Activated B cell treated with CpG ODN at 0.5 μM for 24 hours (primary cell): ENCODE results near the gene SIPA1L3. TPM values are rescaled to one million over a fixed set of nuclear protein-coding genes. Genes with fewer than 3 reads are reported as not detected.

Experiments used
- ATAC-seq: fragments of 200-7000 bp; cut with Tn5 transposase; one replicate; pipeline ENCODE4 v1.10.0; 2021; ENCODE audit warnings: low read depth, mild to moderate bottlenecking, moderate library complexity
- CTCF ChIA-PET: fragments of 350-600 bp; sonication (Branson Sonifier 250); formaldehyde crosslinking; loops from one replicate; lab custom pipeline; 2021; ENCODE audit warnings: antibody characterized with exemption; lab: Charles Lee
- POLR2A ChIA-PET: fragments of 350-600 bp; sonication (Branson Sonifier 250); formaldehyde crosslinking; loops from one replicate; lab custom pipeline; 2021; ENCODE audit warnings: antibody characterized with exemption; lab: Charles Lee
- DNase-seq: peaks from one replicate; pipeline ENCODE4 v3.0.0; 2022
- H3K27ac Mint-ChIP-seq: one replicate; pipeline ENCODE4 v1.8.0; 2020; ENCODE audit warnings: mixed read lengths
- H3K27me3 Mint-ChIP-seq: one replicate; pipeline ENCODE4 v1.8.0; 2021; ENCODE audit warnings: mixed read lengths
- H3K36me3 Mint-ChIP-seq: one replicate; pipeline ENCODE4 v1.8.0; 2021; ENCODE audit warnings: low read depth, mixed read lengths
- H3K4me1 Mint-ChIP-seq: one replicate; pipeline ENCODE4 v1.8.0; 2021; ENCODE audit warnings: mixed read lengths
- H3K4me3 Mint-ChIP-seq: one replicate; pipeline ENCODE4 v1.8.0; 2020; ENCODE audit warnings: mild to moderate bottlenecking, mixed read lengths
- H3K9me3 Mint-ChIP-seq: one replicate; pipeline ENCODE4 v1.8.0; 2020; ENCODE audit warnings: mixed read lengths
- CTCF ChIP-seq: fragments of 200-600 bp; IDR thresholded peaks from one replicate; pipeline ENCODE4 v1.8.0; 2022; ENCODE audit warnings: antibody characterized with exemption, mild to moderate bottlenecking
- intact Hi-C: fragments of 100-400 bp; cut with micrococcal nuclease; formaldehyde crosslinking; loops from one replicate; pipeline ENCODE4 v1.15.1; 2024
- total RNA-seq: library from RNA; stranded (reverse); gene quantifications from 2 replicates; pipeline ENCODE4 v1.2.3, GENCODE V29; 2022

SIPA1L3 gene
- total RNA-seq, 1 donor from 2014 or later, result 145 TPM

- TF ChIP-seq CTCF, result no peak
- CTCF ChIA-PET, result interaction anchor here (1.1 to 1.4 kb wide), 2 partner anchors 9 to 22 kb away, joined by 5 to 6 read pairs; partner anchors contain the start of gene SIPA1L3
- peak overlapping the region; percentile 74 for H3K4me3 Mint-ChIP-seq
- H3K27me3 Mint-ChIP-seq, result no peaks in the 10 kb centered on the region
- POLR2A ChIA-PET, result interaction anchor here (0.7 to 4.0 kb wide), 12 partner anchors 9 to 120 kb away, joined by 3 to 43 read pairs (median 16); no protein-coding TSS in a partner anchor
- no peak for DNase-seq
- peak overlapping the region; percentile 97 for H3K27ac Mint-ChIP-seq
- no peak for ATAC-seq
- H3K9me3 Mint-ChIP-seq, result no peaks in the 10 kb centered on the region
- intact Hi-C loops, result loop anchor here (2.0 to 5.0 kb wide), 2 partner anchors 15 to 33 kb away; no protein-coding TSS in a partner anchor
- peaks cover 17% of the 10 kb centered on the region for H3K36me3 Mint-ChIP-seq
- peaks cover 95% of the 10 kb centered on the region for H3K4me1 Mint-ChIP-seq
These were observed 22.4 kb downstream of the SIPA1L3 start for GRCh38 chr19:37929355-37929923.

GRCh38 chr19:37930416-37930815 lies 23.4 kb downstream of the SIPA1L3 start:
- DNase-seq, result no peak
- peak overlapping the region; percentile 97 for H3K27ac Mint-ChIP-seq
- CTCF ChIA-PET, result interaction anchor here (0.7 to 2.9 kb wide), 4 partner anchors 25 to 114 kb away, joined by 4 to 11 read pairs (median 4); no protein-coding TSS in a partner anchor
- POLR2A ChIA-PET, result interaction anchor here (0.7 to 3.5 kb wide), 7 partner anchors 13 to 91 kb away, joined by 3 to 38 read pairs (median 7); partner anchors contain the start of genes SIPA1L3 and WDR87
- intact Hi-C loops, result no loop called here
- H3K4me1 Mint-ChIP-seq, result peaks cover 94% of the 10 kb centered on the region
- H3K4me3 Mint-ChIP-seq, result peak overlapping the region; percentile 19
- no peak for TF ChIP-seq CTCF
- H3K27me3 Mint-ChIP-seq, result no peaks in the 10 kb centered on the region
- no peak for ATAC-seq
- peaks cover under 1% of the 10 kb centered on the region for H3K9me3 Mint-ChIP-seq
- peaks cover 19% of the 10 kb centered on the region for H3K36me3 Mint-ChIP-seq

DNA sequence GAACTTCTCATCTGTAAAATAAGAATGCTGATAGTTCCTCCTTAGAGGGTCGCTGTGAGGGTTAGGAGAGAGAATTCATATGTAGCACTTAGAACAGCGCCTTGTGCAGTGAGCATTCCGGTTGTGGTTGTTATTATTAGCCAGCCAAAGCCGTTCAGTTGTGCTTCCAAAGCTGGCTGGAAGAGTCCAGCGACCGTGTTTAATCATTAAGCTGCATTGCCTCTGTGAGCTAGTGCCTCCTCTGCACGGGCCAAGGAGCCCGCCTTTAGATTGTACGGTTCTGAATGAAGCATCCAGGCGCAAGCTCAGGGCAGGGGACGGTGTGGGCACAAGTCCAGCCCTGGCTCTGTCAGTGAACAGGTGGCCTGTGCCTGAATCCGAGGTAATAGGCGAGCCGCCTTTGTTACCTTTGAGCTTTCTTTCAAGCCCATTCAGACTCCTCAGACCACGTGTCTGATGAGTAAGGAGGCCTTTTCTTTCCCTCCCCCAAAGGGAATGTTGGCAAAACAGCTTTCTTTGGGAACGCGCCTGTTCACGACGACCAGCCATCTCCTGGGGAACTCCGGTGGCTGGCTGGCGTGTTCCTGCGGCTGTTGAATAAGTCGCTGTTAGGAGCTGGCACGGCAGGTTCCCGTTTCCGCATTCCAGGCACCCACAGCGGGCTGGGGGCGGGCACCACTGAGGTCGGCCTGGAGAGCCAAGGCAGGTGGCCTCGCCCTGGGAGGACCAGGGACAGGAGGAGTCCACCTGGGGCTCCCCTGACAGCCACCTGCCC lies 25.1 kb downstream of the SIPA1L3 start:
- ChIA-PET CTCF (interaction anchor here (0.8 to 2.9 kb wide), 20 partner anchors 8 to 163 kb away, joined by 3 to 11 read pairs (median 4); partner anchors contain the start of gene SIPA1L3), POLR2A (interaction anchor here (0.6 to 3.5 kb wide), 26 partner anchors 8 to 128 kb away, joined by 3 to 40 read pairs (median 4); partner anchors contain the start of genes SIPA1L3 and WDR87)
- no peak for TF ChIP-seq CTCF
- ATAC-seq, result peak; percentile 30
- Mint-ChIP-seq H3K27me3 (no peaks in the 10 kb centered on the region), H3K27ac (peak overlapping the region; percentile 92), H3K4me1 (peaks cover 94% of the 10 kb centered on the region), H3K36me3 (peaks cover 26% of the 10 kb centered on the region), H3K4me3 (peak overlapping the region; percentile 83), H3K9me3 (peaks cover 3% of the 10 kb centered on the region)
- intact Hi-C loops, result loop anchor here (2.0 kb wide), 1 partner anchor 19 kb away; no protein-coding TSS in a partner anchor
- DNase-seq, result peak; percentile 52

- peak overlapping the region; percentile 83 for H3K4me3 Mint-ChIP-seq
- ATAC-seq (no peak), DNase-seq (no peak)
- no peaks in the 10 kb centered on the region for H3K27me3 Mint-ChIP-seq
- peaks cover 26% of the 10 kb centered on the region for H3K36me3 Mint-ChIP-seq
- CTCF ChIA-PET, result interaction anchor here (0.8 to 2.9 kb wide), 11 partner anchors 9 to 116 kb away, joined by 3 to 11 read pairs (median 4); partner anchors contain the start of genes SIPA1L3 and WDR87
- POLR2A ChIA-PET, result interaction anchor here (0.5 to 3.5 kb wide), 19 partner anchors 10 to 171 kb away, joined by 3 to 40 read pairs (median 6); partner anchors contain the start of genes SIPA1L3 and WDR87
- peaks cover 3% of the 10 kb centered on the region for H3K9me3 Mint-ChIP-seq
- intact Hi-C loops, result loop anchor here (2.0 kb wide), 1 partner anchor 18 kb away; no protein-coding TSS in a partner anchor
- TF ChIP-seq CTCF, result no peak
- H3K4me1 Mint-ChIP-seq, result peaks cover 93% of the 10 kb centered on the region
- H3K27ac Mint-ChIP-seq, result peak overlapping the region; percentile 92
These were observed 26.3 kb downstream of the SIPA1L3 start for GRCh38 chr19:37932985-37933936.
